Measurements from ENCODE around the gene TANGO2. TPM values are rescaled to one million over a fixed set of nuclear protein-coding genes. Genes with fewer than 3 reads are reported as not detected.

The TANGO2 gene
- total and polyA plus RNA-seq, 7 experiments from 2014 or later: 20.0 to 43.1 (median 38.6) TPM

GRCh38 chr22:19979712-19980493 lies 41.0 kb upstream of the TANGO2 start:
- no peak overlapping the region for H3K4me3 Mint-ChIP-seq
- H3K27ac Mint-ChIP-seq: no peak overlapping the region
- Histone ChIP-seq H3K9me3 (ENCODE audit: control insufficient read depth in 2 of 3, low read length in 3 of 3) (no peaks in the 10 kb centered on the region), H3K4me1 (ENCODE audit: control insufficient read depth in 2 of 2, insufficient read depth in 2 of 2, low read length in 2 of 2) (no peaks in the 10 kb centered on the region), H3K27me3 (ENCODE audit: control insufficient read depth in 2 of 2, insufficient read depth in 2 of 2, low read length in 2 of 2) (no peaks in the 10 kb centered on the region), H3K36me3 (ENCODE audit: control insufficient read depth in 2 of 3, insufficient read depth in 3 of 3, low read length in 3 of 3) (no peaks in the 10 kb centered on the region), H3K27ac (ENCODE audit: low read depth, low read length) (no peak overlapping the region), H3K4me3 (ENCODE audit: low read length) (no peak overlapping the region)
- intact Hi-C loops (cut with micrococcal nuclease): loop anchor here in 1 of 2 donors (10.0 kb wide), 1 partner anchor 315 kb away; no protein-coding TSS in a partner anchor
- no peaks in the 10 kb centered on the region for H3K27me3 Mint-ChIP-seq
- H3K9me3 Mint-ChIP-seq: no peaks in the 10 kb centered on the region
- ChIA-PET POLR2A (no interaction called here), CTCF (no interaction called here)
- DNase-seq (no peak), ATAC-seq (no peak)
- peaks cover 0 to 9% (median 3%) of the 10 kb centered on the region in 7 donors for H3K4me1 Mint-ChIP-seq
- H3K36me3 Mint-ChIP-seq: no peaks in the 10 kb centered on the region

- ATAC-seq (no peak), DNase-seq (no peak)
- Mint-ChIP-seq H3K36me3 (no peaks in the 10 kb centered on the region), H3K27ac (no peak overlapping the region), H3K4me3 (no peak overlapping the region), H3K4me1 (peaks cover 0 to 3% (median 0%) of the 10 kb centered on the region in 7 donors), H3K27me3 (peaks cover 0 to 2% (median 0%) of the 10 kb centered on the region in 5 donors), H3K9me3 (no peaks in the 10 kb centered on the region)
- ChIA-PET POLR2A (no interaction called here), CTCF (no interaction called here)
- Histone ChIP-seq H3K27me3 (ENCODE audit: control insufficient read depth in 2 of 2, insufficient read depth in 2 of 2, low read length in 2 of 2) (no peaks in the 10 kb centered on the region), H3K36me3 (ENCODE audit: control insufficient read depth in 2 of 3, insufficient read depth in 3 of 3, low read length in 3 of 3) (no peaks in the 10 kb centered on the region), H3K27ac (ENCODE audit: low read depth, low read length) (no peak overlapping the region), H3K9me3 (ENCODE audit: control insufficient read depth in 2 of 3, low read length in 3 of 3) (no peaks in the 10 kb centered on the region), H3K4me3 (ENCODE audit: low read length) (no peak overlapping the region), H3K4me1 (ENCODE audit: control insufficient read depth in 2 of 2, insufficient read depth in 2 of 2, low read length in 2 of 2) (no peaks in the 10 kb centered on the region)
- intact Hi-C loops (cut with micrococcal nuclease): loop anchor here in 1 of 2 donors (10.0 kb wide), 1 partner anchor 314 kb away; no protein-coding TSS in a partner anchor
Measured at GRCh38 chr22:19980766-19981165, 40.1 kb upstream of the TANGO2 start.

DNA sequence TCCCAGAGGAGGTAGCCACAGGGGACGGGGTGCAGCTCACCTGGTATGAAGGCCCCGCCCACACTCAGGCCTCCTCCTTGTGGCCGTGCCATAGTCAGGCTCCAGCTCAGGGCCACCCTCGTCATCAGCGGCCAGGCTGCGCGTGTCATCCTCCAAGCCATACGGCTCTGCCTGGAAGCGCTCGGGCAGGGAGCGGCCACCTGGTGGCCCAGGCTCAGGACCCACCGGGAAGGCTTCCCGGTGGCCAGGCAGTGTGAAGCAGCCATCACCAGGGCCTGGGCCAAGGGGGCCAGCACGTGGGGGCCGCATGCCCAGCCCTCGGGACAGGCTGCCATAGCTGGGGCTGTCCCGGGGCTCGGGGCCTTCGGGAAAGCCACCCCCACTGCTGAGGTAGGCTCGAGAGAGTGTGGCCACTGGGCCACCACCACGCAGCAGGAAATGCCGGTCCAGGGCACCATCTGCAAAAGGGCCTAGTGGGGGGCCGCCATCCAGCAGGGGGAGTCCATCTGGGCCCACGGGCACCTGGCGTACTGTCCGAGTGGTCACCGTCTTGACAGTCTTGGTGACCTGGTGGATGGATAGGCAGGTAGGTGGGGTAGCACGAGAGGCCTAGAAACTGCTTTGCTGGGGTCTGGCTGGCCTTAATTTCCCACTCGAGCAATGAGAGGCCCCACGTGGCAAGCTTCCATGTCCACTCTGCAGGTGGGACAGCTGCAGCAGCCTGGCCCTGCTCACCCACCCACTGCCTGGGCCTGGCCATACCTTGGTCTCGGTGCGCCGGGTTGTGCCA lies 39.5 kb upstream of the TANGO2 start:
- Mint-ChIP-seq H3K27me3 (peaks cover 0 to 4% (median 0%) of the 10 kb centered on the region in 5 donors), H3K27ac (no peak overlapping the region), H3K4me1 (peaks cover 0 to 3% (median 0%) of the 10 kb centered on the region in 7 donors), H3K4me3 (no peak overlapping the region), H3K36me3 (no peaks in the 10 kb centered on the region), H3K9me3 (no peaks in the 10 kb centered on the region)
- DNase-seq (no peak), ATAC-seq (no peak)
- Histone ChIP-seq H3K27ac (ENCODE audit: low read depth, low read length) (no peak overlapping the region), H3K4me3 (ENCODE audit: low read length) (no peak overlapping the region), H3K4me1 (ENCODE audit: control insufficient read depth in 2 of 2, insufficient read depth in 2 of 2, low read length in 2 of 2) (no peaks in the 10 kb centered on the region), H3K9me3 (ENCODE audit: control insufficient read depth in 2 of 3, low read length in 3 of 3) (no peaks in the 10 kb centered on the region), H3K36me3 (ENCODE audit: control insufficient read depth in 2 of 3, insufficient read depth in 3 of 3, low read length in 3 of 3) (no peaks in the 10 kb centered on the region), H3K27me3 (ENCODE audit: control insufficient read depth in 2 of 2, insufficient read depth in 2 of 2, low read length in 2 of 2) (no peaks in the 10 kb centered on the region)
- intact Hi-C loops (cut with micrococcal nuclease): loop anchor here in 1 of 2 donors (10.0 kb wide), 1 partner anchor 313 kb away; no protein-coding TSS in a partner anchor
- ChIA-PET POLR2A (no interaction called here), CTCF (no interaction called here)

DNA sequence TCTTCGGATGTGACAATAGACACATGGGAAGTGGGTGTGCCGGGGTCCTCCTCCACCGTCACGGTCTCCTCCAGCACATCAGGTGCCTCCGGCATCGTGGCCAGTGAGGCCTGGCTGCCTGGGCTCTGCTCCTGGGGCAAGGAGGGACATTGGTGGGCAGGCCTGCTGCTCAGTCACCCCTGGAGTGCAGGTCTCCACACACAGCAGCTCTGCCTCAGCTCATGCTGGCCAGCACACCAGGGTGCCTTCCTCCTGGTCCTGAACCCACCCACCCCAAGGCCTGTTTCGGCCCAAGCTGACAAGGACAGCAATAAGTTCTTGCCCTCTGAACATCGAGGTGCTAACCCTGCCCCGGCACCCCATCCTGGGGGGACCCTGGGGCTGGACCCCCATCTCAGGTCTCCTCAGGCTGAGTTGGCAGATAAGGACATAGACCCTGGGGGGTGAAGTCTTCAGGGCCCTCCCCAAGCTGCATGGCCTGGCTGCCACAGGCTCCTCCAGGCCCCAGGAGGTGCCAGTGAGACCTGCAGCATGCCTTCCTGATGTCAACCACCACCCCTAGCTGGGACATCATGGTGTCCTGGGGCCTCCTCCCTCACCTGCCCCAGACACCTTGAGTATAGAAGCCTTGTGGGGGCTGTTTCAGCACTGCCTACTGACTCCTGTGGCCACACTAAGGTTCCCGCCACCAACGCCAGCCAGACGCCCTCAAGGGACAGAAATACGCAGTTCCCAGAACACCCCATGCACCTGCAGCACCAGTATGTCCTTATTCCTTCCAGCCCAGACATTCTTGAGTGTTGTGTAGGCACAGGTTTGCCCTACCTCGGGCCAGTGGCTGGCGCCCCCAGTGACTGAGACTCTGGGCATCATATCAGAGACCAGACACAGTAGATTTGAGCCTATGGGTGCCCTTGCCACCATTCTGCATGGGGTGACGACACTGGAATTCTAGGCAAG lies 38.7 kb upstream of the TANGO2 start:
- Histone ChIP-seq H3K27me3 (ENCODE audit: control insufficient read depth in 2 of 2, insufficient read depth in 2 of 2, low read length in 2 of 2) (no peaks in the 10 kb centered on the region), H3K27ac (ENCODE audit: low read depth, low read length) (no peak overlapping the region), H3K36me3 (ENCODE audit: control insufficient read depth in 2 of 3, insufficient read depth in 3 of 3, low read length in 3 of 3) (no peaks in the 10 kb centered on the region), H3K4me3 (ENCODE audit: low read length) (no peak overlapping the region), H3K9me3 (ENCODE audit: control insufficient read depth in 2 of 3, low read length in 3 of 3) (no peaks in the 10 kb centered on the region), H3K4me1 (ENCODE audit: control insufficient read depth in 2 of 2, insufficient read depth in 2 of 2, low read length in 2 of 2) (no peaks in the 10 kb centered on the region)
- no peak for DNase-seq
- Mint-ChIP-seq H3K27ac (no peak overlapping the region), H3K9me3 (no peaks in the 10 kb centered on the region), H3K36me3 (no peaks in the 10 kb centered on the region), H3K4me3 (no peak overlapping the region), H3K27me3 (peaks cover 0 to 5% (median 0%) of the 10 kb centered on the region in 5 donors), H3K4me1 (peaks cover 0 to 3% (median 0%) of the 10 kb centered on the region in 7 donors)
- ChIA-PET CTCF (no interaction called here), POLR2A (no interaction called here)
- intact Hi-C loops (cut with micrococcal nuclease): loop anchor here in 1 of 2 donors (10.0 kb wide), 1 partner anchor 313 kb away; no protein-coding TSS in a partner anchor
- no peak for ATAC-seq

DNA sequence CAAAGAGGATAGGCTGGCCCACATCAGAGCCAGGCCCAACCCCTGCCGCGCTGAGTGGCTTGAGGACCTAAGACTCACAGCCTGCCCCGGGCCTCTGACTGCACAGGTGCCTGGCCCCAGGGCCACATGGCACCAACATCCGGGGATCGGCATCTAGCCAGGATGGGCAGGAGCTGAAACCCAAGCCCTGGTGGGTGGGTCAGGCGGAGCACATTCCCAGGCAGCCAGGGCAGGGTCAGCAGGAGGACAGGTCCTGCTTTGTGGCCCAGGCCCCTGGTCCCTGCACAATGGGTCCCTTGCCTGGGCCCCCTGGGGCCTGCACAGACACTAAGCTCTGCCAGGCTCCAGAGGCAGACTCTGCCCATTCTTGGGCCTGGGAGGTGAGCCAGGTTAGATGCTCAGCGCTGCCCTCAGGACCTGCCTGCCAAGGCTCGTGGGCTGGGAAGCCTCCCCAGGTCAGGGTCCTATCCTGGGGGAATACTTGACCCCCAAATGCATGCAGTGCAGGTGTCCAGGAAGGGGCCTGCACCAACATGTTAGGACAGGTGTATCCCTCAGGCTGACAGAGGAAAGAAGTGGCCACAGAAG lies 37.8 kb upstream of the TANGO2 start:
- intact Hi-C loops (cut with micrococcal nuclease): loop anchor here in 1 of 2 donors (10.0 kb wide), 1 partner anchor 312 kb away; no protein-coding TSS in a partner anchor
- Mint-ChIP-seq H3K27me3 (peaks cover 0 to 5% (median 0%) of the 10 kb centered on the region in 5 donors), H3K27ac (no peak overlapping the region), H3K9me3 (no peaks in the 10 kb centered on the region), H3K36me3 (no peaks in the 10 kb centered on the region), H3K4me1 (peaks cover 0 to 3% (median under 1%) of the 10 kb centered on the region in 7 donors), H3K4me3 (no peak overlapping the region)
- Histone ChIP-seq H3K27me3 (ENCODE audit: control insufficient read depth in 2 of 2, insufficient read depth in 2 of 2, low read length in 2 of 2) (no peaks in the 10 kb centered on the region), H3K27ac (ENCODE audit: low read depth, low read length) (no peak overlapping the region), H3K36me3 (ENCODE audit: control insufficient read depth in 2 of 3, insufficient read depth in 3 of 3, low read length in 3 of 3) (no peaks in the 10 kb centered on the region), H3K4me1 (ENCODE audit: control insufficient read depth in 2 of 2, insufficient read depth in 2 of 2, low read length in 2 of 2) (no peaks in the 10 kb centered on the region), H3K4me3 (ENCODE audit: low read length) (no peak overlapping the region), H3K9me3 (ENCODE audit: control insufficient read depth in 2 of 3, low read length in 3 of 3) (no peaks in the 10 kb centered on the region)
- DNase-seq: no peak
- ATAC-seq: no peak
- ChIA-PET CTCF (no interaction called here), POLR2A (no interaction called here)

- Histone ChIP-seq H3K4me1 (ENCODE audit: control insufficient read depth in 2 of 2, insufficient read depth in 2 of 2, low read length in 2 of 2) (no peaks in the 10 kb centered on the region), H3K36me3 (ENCODE audit: control insufficient read depth in 2 of 3, insufficient read depth in 3 of 3, low read length in 3 of 3) (no peaks in the 10 kb centered on the region), H3K4me3 (ENCODE audit: low read length) (no peak overlapping the region), H3K27me3 (ENCODE audit: control insufficient read depth in 2 of 2, insufficient read depth in 2 of 2, low read length in 2 of 2) (no peaks in the 10 kb centered on the region), H3K9me3 (ENCODE audit: control insufficient read depth in 2 of 3, low read length in 3 of 3) (no peaks in the 10 kb centered on the region), H3K27ac (ENCODE audit: low read depth, low read length) (no peak overlapping the region)
- ATAC-seq (no peak), DNase-seq (no peak)
- peaks cover 0 to 7% (median 0%) of the 10 kb centered on the region in 5 donors for H3K27me3 Mint-ChIP-seq
- H3K4me3 Mint-ChIP-seq: peak overlapping the region in 1 of 10 donors; percentile 23
- H3K9me3 Mint-ChIP-seq: no peaks in the 10 kb centered on the region
- H3K4me1 Mint-ChIP-seq: peaks cover 0 to 3% (median 2%) of the 10 kb centered on the region in 7 donors
- H3K36me3 Mint-ChIP-seq: no peaks in the 10 kb centered on the region
- H3K27ac Mint-ChIP-seq: no peak overlapping the region
- ChIA-PET CTCF (no interaction called here), POLR2A (no interaction called here)
- intact Hi-C loops (cut with micrococcal nuclease): loop anchor here in 1 of 2 donors (10.0 kb wide), 1 partner anchor 311 kb away; no protein-coding TSS in a partner anchor
Measured at GRCh38 chr22:19983741-19984140, 37.2 kb upstream of the TANGO2 start.
